Ishikawa (cell line): ENCODE measurements around the gene TBC1D2B.

Experiments used
- CEBPB ChIP-seq: IDR thresholded peaks from 2 replicates; pipeline ENCODE4 v1.6.1; 2012
- CREB1 ChIP-seq: IDR thresholded peaks from 2 replicates; pipeline ENCODE4 v1.6.1; 2012; ENCODE audit warnings: low read depth
- EGR1 ChIP-seq: IDR thresholded peaks from 2 replicates; pipeline ENCODE4 v1.6.1; 2012
- EP300 ChIP-seq: IDR thresholded peaks from 2 replicates; pipeline ENCODE4 v1.6.1; 2012; ENCODE audit warnings: borderline replicate concordance
- FOXM1 ChIP-seq: IDR thresholded peaks from 2 replicates; pipeline ENCODE4 v1.6.1; 2012; ENCODE audit warnings: low read depth, borderline replicate concordance
- MAX ChIP-seq: IDR thresholded peaks from 2 replicates; pipeline ENCODE4 v1.6.1; 2012
- NFIC ChIP-seq: IDR thresholded peaks from 2 replicates; pipeline ENCODE4 v1.6.1; 2012
- RAD21 ChIP-seq: IDR thresholded peaks from 2 replicates; pipeline ENCODE4 v1.6.1; 2012; ENCODE audit warnings: low read depth
- REST ChIP-seq: IDR thresholded peaks from 2 replicates; pipeline ENCODE4 v1.6.1; 2012; ENCODE audit warnings: low read depth, mild to moderate bottlenecking
- TAF1 ChIP-seq: IDR thresholded peaks from 2 replicates; pipeline ENCODE4 v1.6.1; 2012; ENCODE audit warnings: low read depth, mild to moderate bottlenecking
- TCF12 ChIP-seq: IDR thresholded peaks from 2 replicates; pipeline ENCODE4 v1.6.1; 2012; ENCODE audit warnings: low read depth
- TEAD4 ChIP-seq: IDR thresholded peaks from 2 replicates; pipeline ENCODE4 v1.6.1; 2012
- USF1 ChIP-seq: IDR thresholded peaks from 2 replicates; pipeline ENCODE4 v1.6.1; 2012
- YY1 ChIP-seq: IDR thresholded peaks from 2 replicates; pipeline ENCODE4 v1.6.1; 2012; ENCODE audit warnings: low read depth
- ZBTB7A ChIP-seq: IDR thresholded peaks from 2 replicates; pipeline ENCODE4 v1.6.1; 2012; ENCODE audit warnings: low read depth

The TBC1D2B gene

GRCh38 chr15:78101423-78102105 is 24.1 kb upstream of the TBC1D2B start:
- TF ChIP-seq ZBTB7A: no peak
- no peak for TF ChIP-seq REST
- TF ChIP-seq MAX: no peak
- no peak for TF ChIP-seq FOXM1
- TF ChIP-seq CREB1: no peak
- TF ChIP-seq RAD21: no peak
- no peak for TF ChIP-seq CEBPB
- no peak for TF ChIP-seq YY1
- TF ChIP-seq EGR1: no peak
- TF ChIP-seq TAF1: no peak
- TF ChIP-seq NFIC: no peak
- no peak for TF ChIP-seq TCF12
- TF ChIP-seq EP300: no peak

- no peak for TF ChIP-seq ZBTB7A
- TF ChIP-seq RAD21: no peak
- TF ChIP-seq MAX: no peak
- TF ChIP-seq REST: no peak
- no peak for TF ChIP-seq EP300
- no peak for TF ChIP-seq USF1
- no peak for TF ChIP-seq TCF12
- TF ChIP-seq EGR1: no peak
- TF ChIP-seq FOXM1: no peak
- no peak for TF ChIP-seq TAF1
- TF ChIP-seq YY1: no peak
- no peak for TF ChIP-seq NFIC
- no peak for TF ChIP-seq CREB1
- TF ChIP-seq TEAD4: no peak
- no peak for TF ChIP-seq CEBPB
Observed at GRCh38 chr15:78100886-78101285, 23.4 kb upstream of the TBC1D2B start.

GRCh38 chr15:78098131-78098755 is 20.7 kb upstream of the TBC1D2B start:
- no peak for TF ChIP-seq ZBTB7A
- TF ChIP-seq NFIC: no peak
- TF ChIP-seq RAD21: no peak
- no peak for TF ChIP-seq REST
- TF ChIP-seq TEAD4: no peak

GRCh38 chr15:78097667-78098066 is 20.2 kb upstream of the TBC1D2B start:
- TF ChIP-seq CEBPB (no peak), CREB1 (no peak), RAD21 (no peak), REST (no peak), MAX (no peak), YY1 (no peak), USF1 (no peak), EP300 (no peak), TAF1 (no peak), TEAD4 (no peak), FOXM1 (no peak), EGR1 (no peak)
